ENCODE results near the gene EXT2.

DNA sequence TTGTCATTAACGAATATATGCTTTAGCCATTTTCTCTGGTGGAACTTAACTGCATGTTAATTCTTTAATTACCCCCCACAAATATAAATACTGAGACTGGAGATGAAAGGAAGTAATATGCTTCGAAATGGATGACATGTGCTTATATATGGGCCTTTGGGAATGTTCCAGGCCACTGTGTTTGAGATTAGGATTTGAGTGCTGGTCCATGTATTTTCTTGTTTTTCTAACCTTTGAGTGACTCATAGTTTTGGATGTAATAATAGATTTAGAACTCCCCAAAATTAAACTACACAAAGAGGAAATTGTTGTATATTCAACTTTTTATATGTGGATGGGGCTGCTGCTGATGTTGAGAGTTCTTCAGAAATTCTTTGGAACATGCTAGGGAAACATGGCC lies 54.2 kb downstream of the EXT2 start:
- TF ChIP-seq EZH2phosphoT487 (IDR thresholded peaks at IDR 0.05; ENCODE audit: borderline replicate concordance, low read length), result no peak
- TF ChIP-seq, protein P1, sequence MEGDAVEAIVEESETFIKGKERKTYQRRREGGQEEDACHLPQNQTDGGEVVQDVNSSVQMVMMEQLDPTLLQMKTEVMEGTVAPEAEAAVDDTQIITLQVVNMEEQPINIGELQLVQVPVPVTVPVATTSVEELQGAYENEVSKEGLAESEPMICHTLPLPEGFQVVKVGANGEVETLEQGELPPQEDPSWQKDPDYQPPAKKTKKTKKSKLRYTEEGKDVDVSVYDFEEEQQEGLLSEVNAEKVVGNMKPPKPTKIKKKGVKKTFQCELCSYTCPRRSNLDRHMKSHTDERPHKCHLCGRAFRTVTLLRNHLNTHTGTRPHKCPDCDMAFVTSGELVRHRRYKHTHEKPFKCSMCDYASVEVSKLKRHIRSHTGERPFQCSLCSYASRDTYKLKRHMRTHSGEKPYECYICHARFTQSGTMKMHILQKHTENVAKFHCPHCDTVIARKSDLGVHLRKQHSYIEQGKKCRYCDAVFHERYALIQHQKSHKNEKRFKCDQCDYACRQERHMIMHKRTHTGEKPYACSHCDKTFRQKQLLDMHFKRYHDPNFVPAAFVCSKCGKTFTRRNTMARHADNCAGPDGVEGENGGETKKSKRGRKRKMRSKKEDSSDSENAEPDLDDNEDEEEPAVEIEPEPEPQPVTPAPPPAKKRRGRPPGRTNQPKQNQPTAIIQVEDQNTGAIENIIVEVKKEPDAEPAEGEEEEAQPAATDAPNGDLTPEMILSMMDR (IDR thresholded peaks at IDR 0.05; ENCODE audit: low read depth, low read length, poor library complexity, severe bottlenecking), result no peak

Data from DOHH2 (cell line).